GM12873 (cell line): ENCODE measurements around the gene KCNK4.

Experiments used
- CTCF ChIP-seq: IDR thresholded peaks from 2 replicates; pipeline ENCODE4 v1.5.1; 2012; ENCODE audit warnings: low read depth, mild to moderate bottlenecking, moderate library complexity, low read length, control low read depth; ENCODE audit not compliant: insufficient read depth; ENCODE audit errors: missing control alignments

KCNK4 gene

GRCh38 chr11:64305075-64305690 is 14.1 kb downstream of the KCNK4 start, which contains the start of gene ESRRA:
Gene ESRRA (plus strand): TSS chr11:64305524. CDS start chr11:64307180, 1,656 bp downstream.
- TF ChIP-seq CTCF = no peak

DNA sequence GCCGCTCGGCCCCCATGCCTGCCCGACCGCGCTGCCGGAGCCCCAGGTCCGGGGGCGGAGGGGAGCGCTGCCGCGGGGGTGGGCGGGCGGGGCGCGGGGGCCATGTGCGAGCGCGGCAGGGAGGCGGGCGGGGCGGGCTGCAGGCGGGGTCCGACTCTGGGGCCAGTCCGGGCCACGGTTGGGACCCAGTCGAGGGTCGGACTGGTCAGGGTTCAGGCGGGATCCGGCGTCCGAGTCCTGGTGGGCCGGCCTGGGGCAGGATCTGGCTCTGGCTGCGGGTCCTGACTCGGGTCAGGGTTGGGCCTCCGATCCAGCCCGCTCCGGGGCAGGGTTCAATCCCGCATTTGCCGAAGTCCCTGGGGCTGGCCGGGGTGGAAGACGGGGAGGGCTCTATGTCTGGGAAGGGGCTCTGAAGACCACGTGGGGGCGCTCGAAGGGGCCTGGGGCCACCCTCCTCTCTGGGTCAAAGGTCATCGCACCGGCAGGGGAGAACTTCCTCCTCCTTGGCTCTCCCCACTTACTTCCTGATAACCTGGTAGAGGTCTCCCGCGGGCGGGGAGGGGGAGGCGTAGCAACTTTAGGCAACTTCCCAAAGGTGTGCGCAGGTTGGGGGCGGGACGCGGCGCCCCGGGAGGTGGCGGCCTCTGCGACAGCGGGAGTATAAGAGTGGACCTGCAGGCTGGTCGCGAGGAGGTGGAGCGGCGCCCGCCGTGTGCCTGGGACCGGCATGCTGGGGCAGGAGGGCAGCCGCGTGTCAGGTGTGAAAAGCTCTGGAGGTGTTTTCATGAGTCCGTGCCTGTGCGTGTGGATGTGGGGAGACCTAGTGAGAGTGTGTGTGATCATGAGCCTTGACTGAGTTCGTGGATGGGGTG is 14.8 kb downstream of the KCNK4 start:
- TF ChIP-seq CTCF = peak; percentile 52

DNA sequence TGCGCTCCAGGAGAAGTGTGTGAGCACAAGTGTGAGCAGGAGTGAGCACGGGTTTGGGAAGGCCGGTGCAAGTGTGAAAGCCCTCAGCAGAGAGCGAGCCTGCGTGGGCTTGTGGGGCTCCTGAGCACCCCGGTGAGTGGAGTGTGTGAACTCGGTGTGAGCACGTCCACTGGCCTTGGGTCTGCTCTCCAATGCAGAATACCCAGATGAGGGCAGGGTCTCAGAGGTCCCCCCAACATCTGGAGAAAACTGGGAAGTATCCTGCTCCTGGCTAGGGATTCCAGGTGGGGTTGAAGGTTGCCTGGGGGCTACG is 15.4 kb downstream of the KCNK4 start:
- TF ChIP-seq CTCF = no peak

DNA sequence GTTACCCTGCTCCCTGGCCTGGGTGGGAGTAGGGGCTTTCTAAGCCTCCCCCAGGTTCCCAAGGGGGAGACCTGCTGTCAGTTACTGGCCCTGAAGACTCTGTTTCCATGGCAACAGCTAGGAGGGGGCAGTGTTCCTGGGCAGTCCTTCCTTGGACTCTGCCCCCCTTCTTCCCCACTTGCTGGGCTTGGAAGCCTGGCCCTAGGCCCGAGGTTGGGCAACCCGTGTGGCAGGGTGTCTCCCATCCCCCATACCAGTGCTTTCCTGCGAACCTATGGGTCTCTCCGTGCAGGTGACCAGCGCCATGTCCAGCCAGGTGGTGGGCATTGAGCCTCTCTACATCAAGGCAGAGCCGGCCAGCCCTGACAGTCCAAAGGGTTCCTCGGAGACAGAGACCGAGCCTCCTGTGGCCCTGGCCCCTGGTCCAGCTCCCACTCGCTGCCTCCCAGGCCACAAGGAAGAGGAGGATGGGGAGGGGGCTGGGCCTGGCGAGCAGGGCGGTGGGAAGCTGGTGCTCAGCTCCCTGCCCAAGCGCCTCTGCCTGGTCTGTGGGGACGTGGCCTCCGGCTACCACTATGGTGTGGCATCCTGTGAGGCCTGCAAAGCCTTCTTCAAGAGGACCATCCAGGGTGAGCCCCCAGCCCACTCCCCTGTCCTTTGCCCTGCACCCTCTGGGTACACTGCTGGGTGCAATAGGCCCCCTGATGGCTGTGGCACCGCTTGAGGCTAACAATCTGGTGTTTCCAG is 15.9 kb downstream of the KCNK4 start:
- TF ChIP-seq CTCF = no peak

GRCh38 chr11:64312947-64313346 is 21.8 kb downstream of the KCNK4 start:
- TF ChIP-seq CTCF = no peak

DNA sequence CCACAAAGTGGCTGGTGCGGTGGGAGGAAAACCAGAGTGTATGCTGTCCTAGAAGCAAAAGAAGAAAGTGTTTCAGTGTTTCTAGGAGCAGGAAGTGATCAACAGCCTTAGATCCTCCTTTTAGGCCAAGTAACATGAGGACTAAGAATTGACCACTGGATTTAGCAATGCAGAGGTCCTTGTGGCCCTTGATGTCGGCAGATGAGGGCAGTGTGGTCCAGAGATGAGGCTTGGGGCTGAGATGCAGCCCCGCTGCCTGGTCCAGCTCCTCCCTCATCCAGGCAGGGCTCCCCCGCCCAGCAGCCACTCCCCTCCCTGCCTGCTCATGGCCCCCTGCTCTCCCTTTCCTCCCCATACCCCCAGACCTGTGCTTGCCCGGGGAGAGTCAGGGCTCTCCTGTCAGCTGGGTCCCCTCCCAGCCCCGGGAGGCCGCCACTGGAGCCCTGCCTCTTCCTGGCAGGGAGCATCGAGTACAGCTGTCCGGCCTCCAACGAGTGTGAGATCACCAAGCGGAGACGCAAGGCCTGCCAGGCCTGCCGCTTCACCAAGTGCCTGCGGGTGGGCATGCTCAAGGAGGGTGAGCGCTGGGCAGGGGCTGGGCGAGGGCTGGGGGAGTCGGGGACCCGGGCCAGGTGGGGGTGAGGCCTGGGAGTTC is 22.5 kb downstream of the KCNK4 start:
- no peak for TF ChIP-seq CTCF
